ENCODE data around the gene LRRTM3.

GRCh38 chr10:67115972-67116371, 190.1 kb downstream of the LRRTM3 start:
- TF ChIP-seq FOSL2 (IDR thresholded peaks at IDR 0.05) (no peak), FOSL2 (CRISPR knock-in tag; IDR thresholded peaks at IDR 0.05) (no peak), SMC3 (IDR thresholded peaks at IDR 0.05) (no peak)
